CD14-positive monocyte (primary cell): Measurements from ENCODE around the gene KIAA0753. TPM values are rescaled to one million over a fixed set of nuclear protein-coding genes. Genes with fewer than 3 reads are reported as not detected.
"Not testable (repeated sequence)": the region's sequence is repeated elsewhere in the genome, so short reads cannot be mapped to it uniquely, and the experiment has no call there.

Experiments used
- DNase-seq, 3 donors: peaks; one replicate each; pipeline ENCODE4 v3.0.0-alpha.2; 2011 to 2022
- H2AFZ ChIP-seq: 2 replicates; pipeline ENCODE4 v1.6.0; 2012; ENCODE audit warnings: mild to moderate bottlenecking, low read depth, low read length, inconsistent platforms; ENCODE audit not compliant: insufficient read depth, poor library complexity, severe bottlenecking
- H3K27ac ChIP-seq, 2 donors: 1 replicate in 1 of 2; 2 replicates in 1 of 2; pipeline ENCODE4 v1.5.1; 2012 to 2013; ENCODE audit warnings: low read length in 2 of 2, control low read depth in 1 of 2, inconsistent platforms in 1 of 2, low read depth in 1 of 2, mild to moderate bottlenecking in 1 of 2
- H3K27me3 ChIP-seq, 2 donors: one replicate each; pipeline versions ENCODE4 v1.6.0 to v1.6.1; 2011 to 2013; ENCODE audit warnings: low read length in 2 of 2; ENCODE audit not compliant: control insufficient read depth in 2 of 2, insufficient read depth in 2 of 2
- H3K36me3 ChIP-seq, 2 donors: replicated peaks in 1 of 2; 1 replicate in 1 of 2; 2 replicates in 1 of 2; pipeline versions ENCODE4 v1.5.1 to v1.6.1; 2012 to 2013; ENCODE audit warnings: low read length in 2 of 2, control low read depth in 1 of 2, inconsistent platforms in 1 of 2, mild to moderate bottlenecking in 1 of 2; ENCODE audit not compliant: insufficient read depth in 2 of 2, control insufficient read depth in 1 of 2
- H3K4me1 ChIP-seq, 2 donors: 1 replicate in 1 of 2; 2 replicates in 1 of 2; pipeline versions ENCODE4 v1.5.1 to v1.6.1; 2012 to 2013; ENCODE audit warnings: low read length in 2 of 2, control low read depth in 1 of 2, inconsistent platforms in 1 of 2, mild to moderate bottlenecking in 1 of 2, moderate library complexity in 1 of 2; ENCODE audit not compliant: insufficient read depth in 2 of 2, control insufficient read depth in 1 of 2
- H3K4me2 ChIP-seq: replicated peaks from 2 replicates; pipeline ENCODE3; 2012; ENCODE audit warnings: low read length, moderate library complexity, mild to moderate bottlenecking; ENCODE audit not compliant: poor library complexity, severe bottlenecking; ENCODE audit errors: extremely low read depth
- H3K4me3 ChIP-seq, 3 experiments: fragments of 200-600 bp in 1 of 3; sonication (generic) in 1 of 3; replicated peaks in 1 of 3; 1 replicate in 2 of 3; 2 replicates in 1 of 3; pipeline ENCODE4 v1.5.1; 2011 to 2013; ENCODE audit warnings: low read length in 3 of 3, mild to moderate bottlenecking in 3 of 3, control low read depth in 2 of 3, low read depth in 2 of 3, inconsistent platforms in 1 of 3, moderate library complexity in 1 of 3
- H3K79me2 ChIP-seq: 2 replicates; pipeline ENCODE4 v1.6.0; 2012; ENCODE audit warnings: mild to moderate bottlenecking, control low read depth, inconsistent platforms, low read length, moderate library complexity; ENCODE audit not compliant: insufficient read depth
- H3K9ac ChIP-seq: 2 replicates; pipeline ENCODE4 v1.6.0; 2017; ENCODE audit warnings: low read length, mild to moderate bottlenecking; ENCODE audit not compliant: insufficient read depth, poor library complexity, severe bottlenecking
- H3K9me3 ChIP-seq, 2 donors: replicated peaks in 1 of 2; 1 replicate in 1 of 2; 2 replicates in 1 of 2; pipeline versions ENCODE4 v1.5.1 to v1.6.1; 2012 to 2013; ENCODE audit warnings: low read length in 2 of 2, control low read depth in 1 of 2; ENCODE audit not compliant: control insufficient read depth in 1 of 2, insufficient read depth in 1 of 2
- H4K20me1 ChIP-seq: 2 replicates; pipeline ENCODE4 v1.6.0; 2012; ENCODE audit warnings: mild to moderate bottlenecking, low read length, control low read depth, moderate library complexity; ENCODE audit not compliant: insufficient read depth
- H3K27ac Mint-ChIP-seq, 7 donors: one replicate each; pipeline ENCODE4 v1.8.0; 2020; ENCODE audit warnings: mild to moderate bottlenecking in 7 of 7, mixed read lengths in 7 of 7, moderate library complexity in 6 of 7, inconsistent platforms in 2 of 7
- H3K27me3 Mint-ChIP-seq, 3 donors: one replicate each; pipeline ENCODE4 v1.8.0; 2021 to 2022; ENCODE audit warnings: low read depth in 3 of 3, mild to moderate bottlenecking in 3 of 3, mixed read lengths in 3 of 3, moderate library complexity in 3 of 3, inconsistent platforms in 1 of 3
- H3K36me3 Mint-ChIP-seq, 2 donors: one replicate each; pipeline ENCODE4 v1.8.0; 2020; ENCODE audit warnings: mixed read lengths in 2 of 2, inconsistent platforms in 1 of 2, mild to moderate bottlenecking in 1 of 2
- H3K4me1 Mint-ChIP-seq: one replicate; pipeline ENCODE4 v1.8.0; 2020; ENCODE audit warnings: mild to moderate bottlenecking, mixed read lengths
- H3K4me3 Mint-ChIP-seq, 2 donors: one replicate each; pipeline ENCODE4 v1.8.0; 2020; ENCODE audit warnings: mild to moderate bottlenecking in 2 of 2, mixed read lengths in 2 of 2, moderate library complexity in 1 of 2
- H3K9me3 Mint-ChIP-seq, 7 donors: one replicate each; pipeline ENCODE4 v1.8.0; 2020 to 2022; ENCODE audit warnings: mixed read lengths in 7 of 7, mild to moderate bottlenecking in 6 of 7, moderate library complexity in 6 of 7, inconsistent platforms in 2 of 7
- WGBS: methylation state at CpG from one replicate; pipeline ENCODE4 v1.1.5; 2013; ENCODE audit warnings: missing lambda C conversion rate; ENCODE audit not compliant: insufficient coverage; 5-methylcytosine and 5-hydroxymethylcytosine counted together
- intact Hi-C, 2 donors: fragments of 100-400 bp; cut with micrococcal nuclease; formaldehyde crosslinking; loops; one replicate each; pipeline versions ENCODE4 v1.15.0 to v1.15.1; 2023
- polyA plus RNA-seq, 3 donors: library from polyadenylated mRNA; depleted of rRNA in 1 of 3; unstranded in 2 of 3; stranded (reverse) in 1 of 3; fragments of 300-500 nt in 2 of 3; fragments of >200 nt in 1 of 3; fragmentation: Illumina TruSeq in 2 of 3; gene quantifications; 1 replicate in 2 of 3; 2 replicates in 1 of 3; pipeline ENCODE4 v1.2.3, GENCODE V29; 2012 to 2021
- TF ChIP-seq, protein P1 (sequence below): fragments of 200-600 bp; IDR thresholded peaks from one replicate; pipeline ENCODE4 v1.8.0; 2022; ENCODE audit warnings: antibody characterized with exemption, mild to moderate bottlenecking

Gene KIAA0753
- polyA plus RNA-seq, 3 donors = 1.7 to 6.6 (median 3.5) TPM

DNA sequence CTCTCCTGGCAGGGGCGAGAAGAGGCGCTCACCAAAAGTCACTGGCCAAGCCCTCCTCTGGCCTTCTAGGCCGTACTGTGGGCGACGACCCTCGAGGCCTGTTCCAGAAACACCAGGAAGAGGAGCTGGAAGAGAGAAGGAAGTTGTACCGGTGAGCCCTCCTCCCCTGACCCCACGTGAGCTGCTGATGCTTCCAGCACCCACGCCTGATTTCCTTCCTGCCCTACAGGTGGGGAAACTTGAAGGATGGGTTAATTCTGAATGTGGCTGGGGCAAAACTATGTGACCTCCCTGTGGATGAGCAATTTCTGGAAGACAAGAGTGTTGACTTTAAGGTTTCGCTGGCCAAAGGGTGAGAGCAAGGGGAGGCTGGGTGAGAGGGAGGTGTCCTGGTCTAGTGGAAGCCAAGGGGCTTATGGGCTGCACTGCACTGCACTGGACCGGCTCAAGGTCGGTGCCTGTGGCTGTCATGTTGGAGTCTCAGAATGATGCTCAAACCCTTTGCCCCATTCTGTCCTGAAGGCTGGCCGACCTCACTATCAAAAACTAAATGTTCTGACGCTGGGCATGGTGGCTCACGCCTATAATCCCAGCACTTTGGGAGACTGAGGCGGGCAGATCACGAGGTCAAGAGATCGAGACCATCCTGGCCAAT is 17.2 kb upstream of the KIAA0753 start:
- peaks cover 49 to 57% of the 10 kb centered on the region in 2 donors for H3K4me1 ChIP-seq
- H3K9ac ChIP-seq = no peak overlapping the region
- TF ChIP-seq, protein P1, sequence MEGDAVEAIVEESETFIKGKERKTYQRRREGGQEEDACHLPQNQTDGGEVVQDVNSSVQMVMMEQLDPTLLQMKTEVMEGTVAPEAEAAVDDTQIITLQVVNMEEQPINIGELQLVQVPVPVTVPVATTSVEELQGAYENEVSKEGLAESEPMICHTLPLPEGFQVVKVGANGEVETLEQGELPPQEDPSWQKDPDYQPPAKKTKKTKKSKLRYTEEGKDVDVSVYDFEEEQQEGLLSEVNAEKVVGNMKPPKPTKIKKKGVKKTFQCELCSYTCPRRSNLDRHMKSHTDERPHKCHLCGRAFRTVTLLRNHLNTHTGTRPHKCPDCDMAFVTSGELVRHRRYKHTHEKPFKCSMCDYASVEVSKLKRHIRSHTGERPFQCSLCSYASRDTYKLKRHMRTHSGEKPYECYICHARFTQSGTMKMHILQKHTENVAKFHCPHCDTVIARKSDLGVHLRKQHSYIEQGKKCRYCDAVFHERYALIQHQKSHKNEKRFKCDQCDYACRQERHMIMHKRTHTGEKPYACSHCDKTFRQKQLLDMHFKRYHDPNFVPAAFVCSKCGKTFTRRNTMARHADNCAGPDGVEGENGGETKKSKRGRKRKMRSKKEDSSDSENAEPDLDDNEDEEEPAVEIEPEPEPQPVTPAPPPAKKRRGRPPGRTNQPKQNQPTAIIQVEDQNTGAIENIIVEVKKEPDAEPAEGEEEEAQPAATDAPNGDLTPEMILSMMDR = no peak
- no peak overlapping the region for H3K27ac ChIP-seq
- H3K4me3 Mint-ChIP-seq = peak overlapping the region; percentile 64 to 77
- no peak overlapping the region for H2AFZ ChIP-seq
- 97% methylated on average over 9 of the region's 18 CpGs for WGBS
- no peak overlapping the region for H3K4me2 ChIP-seq
- peak overlapping the region in 1 of 3 experiments; percentile 44 for H3K4me3 ChIP-seq
- H3K79me2 ChIP-seq = no peaks in the 10 kb centered on the region
- peaks cover 0 to 16% (median 5%) of the 10 kb centered on the region in 7 donors for H3K9me3 Mint-ChIP-seq
- H3K36me3 Mint-ChIP-seq = peaks cover 18% of the 10 kb centered on the region in 2 donors
- peaks cover 66% of the 10 kb centered on the region for H3K4me1 Mint-ChIP-seq
- peaks cover 57 to 66% (median 58%) of the 10 kb centered on the region in 3 donors for H3K27me3 Mint-ChIP-seq
- H3K9me3 ChIP-seq = peaks cover 0 to 8% of the 10 kb centered on the region in 2 donors
- H4K20me1 ChIP-seq = no peaks in the 10 kb centered on the region
- peaks cover 37 to 55% of the 10 kb centered on the region in 2 donors for H3K27me3 ChIP-seq
- peak overlapping the region in 2 of 7 donors; percentile 30 to 32 for H3K27ac Mint-ChIP-seq
- no peak for DNase-seq
- no peaks in the 10 kb centered on the region for H3K36me3 ChIP-seq
- intact Hi-C loops = no loop called here

DNA sequence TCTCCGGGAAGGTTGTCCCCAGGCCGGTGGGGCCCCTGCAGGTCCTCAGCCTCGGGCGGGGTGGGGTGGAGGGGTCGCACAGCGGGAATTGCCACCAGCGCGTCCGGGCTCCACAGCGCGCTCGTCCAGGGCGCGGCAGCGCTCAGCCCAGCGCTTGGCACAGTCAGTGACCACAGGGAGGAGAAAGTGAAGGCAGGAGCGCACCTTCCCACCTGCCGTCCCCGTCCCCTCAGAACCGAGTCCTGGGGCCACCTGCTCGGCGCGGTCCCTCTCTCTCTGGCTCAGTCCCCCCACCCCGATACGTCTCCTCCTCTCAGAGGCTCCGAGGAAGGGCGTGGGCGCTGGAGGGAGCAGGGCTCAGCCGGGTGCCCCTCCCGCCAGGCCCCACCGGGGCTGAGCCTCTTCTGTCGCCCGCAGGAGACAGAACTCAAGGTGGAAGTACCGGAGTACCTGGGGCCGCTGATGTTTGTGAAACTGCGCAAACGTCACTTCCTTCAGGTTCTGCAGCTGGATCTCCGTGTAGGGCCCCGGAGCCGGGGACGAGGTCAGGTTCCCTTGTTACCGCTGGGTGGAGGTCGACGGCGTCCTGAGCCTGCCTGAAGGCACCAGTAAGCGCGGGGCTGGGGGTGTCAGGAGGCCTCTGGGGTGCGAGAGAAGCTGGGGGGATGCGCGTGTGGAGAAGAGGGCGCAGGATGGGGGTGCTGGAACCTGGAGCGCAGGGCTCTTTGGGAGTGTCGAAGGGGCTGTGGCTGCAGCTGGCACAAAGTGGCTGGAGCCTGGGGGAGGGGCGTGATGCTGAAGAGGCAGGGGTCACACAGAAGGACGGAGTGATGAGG is 16.5 kb upstream of the KIAA0753 start:
- intact Hi-C loops, H3K36me3 ChIP-seq, DNase-seq, H3K27ac ChIP-seq, H3K9ac ChIP-seq, H3K9me3 ChIP-seq, H4K20me1 ChIP-seq, H3K79me2 ChIP-seq: not testable (repeated sequence)
- H3K4me3 Mint-ChIP-seq = peak overlapping the region; percentile 64 to 77
- peaks cover 65% of the 10 kb centered on the region for H3K4me1 Mint-ChIP-seq
- peaks cover 60 to 70% (median 63%) of the 10 kb centered on the region in 3 donors for H3K27me3 Mint-ChIP-seq
- H3K9me3 Mint-ChIP-seq = peaks cover 0 to 20% (median 5%) of the 10 kb centered on the region in 7 donors
- peak overlapping the region in 1 of 7 donors; percentile 32 for H3K27ac Mint-ChIP-seq
- 7% methylated on average over 18 of the region's 55 CpGs for WGBS
- H3K4me3 ChIP-seq = peak overlapping the region in 1 of 3 experiments; percentile 44
- H3K4me1 ChIP-seq = peaks cover 55 to 63% of the 10 kb centered on the region in 2 donors
- H2AFZ ChIP-seq = peak overlapping the region; percentile 41
- peaks cover 18 to 23% of the 10 kb centered on the region in 2 donors for H3K36me3 Mint-ChIP-seq
- H3K27me3 ChIP-seq = peaks cover 42 to 60% of the 10 kb centered on the region in 2 donors
- peak overlapping the region; percentile 42 for H3K4me2 ChIP-seq

DNA sequence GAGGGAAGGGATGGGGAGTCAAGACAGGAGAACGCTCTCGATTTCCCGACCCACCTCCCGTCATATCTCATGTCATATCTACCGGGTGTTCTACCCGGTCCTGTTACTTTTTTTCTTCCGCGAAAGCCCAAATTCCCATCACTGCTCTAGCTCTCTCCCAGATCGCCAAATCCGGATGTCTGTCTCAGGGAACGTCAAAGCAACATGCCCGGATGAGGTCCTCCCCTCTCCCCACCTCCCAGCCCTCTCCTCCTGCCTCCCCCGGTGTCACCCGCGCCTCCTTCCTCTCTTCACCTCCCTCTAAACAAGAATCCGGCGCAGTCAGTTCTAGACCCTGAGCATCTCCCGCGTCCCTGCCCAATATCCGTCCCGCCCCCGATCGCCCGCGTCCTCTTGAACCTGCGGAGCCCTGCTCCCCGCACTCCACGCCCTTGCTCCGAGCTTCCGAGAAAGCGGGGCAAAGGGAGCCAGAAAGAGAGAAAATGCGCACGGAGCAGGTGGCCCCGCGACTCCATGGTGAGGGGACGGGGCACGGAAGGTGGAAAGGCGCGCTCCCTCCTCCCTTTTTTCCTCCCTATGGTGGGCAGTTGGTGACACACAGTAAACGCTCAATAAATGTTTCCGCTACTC is 15.3 kb upstream of the KIAA0753 start:
- peak overlapping the region in 1 of 3 experiments; percentile 13 for H3K4me3 ChIP-seq
- H2AFZ ChIP-seq, H3K27ac ChIP-seq, H4K20me1 ChIP-seq, H3K27ac Mint-ChIP-seq, H3K36me3 ChIP-seq, H3K9me3 ChIP-seq, intact Hi-C loops, H3K4me2 ChIP-seq, H3K79me2 ChIP-seq, H3K9ac ChIP-seq, DNase-seq: not testable (repeated sequence)
- H3K4me3 Mint-ChIP-seq = peak overlapping the region; percentile 54 to 84
- peaks cover 60% of the 10 kb centered on the region for H3K4me1 Mint-ChIP-seq
- peaks cover 42 to 61% of the 10 kb centered on the region in 2 donors for H3K27me3 ChIP-seq
- peaks cover 50 to 60% of the 10 kb centered on the region in 2 donors for H3K4me1 ChIP-seq
- peaks cover 18 to 23% of the 10 kb centered on the region in 2 donors for H3K36me3 Mint-ChIP-seq
- WGBS = no CpG with 5 or more reads among the region's 41 CpGs
- H3K27me3 Mint-ChIP-seq = peaks cover 61 to 70% (median 64%) of the 10 kb centered on the region in 3 donors
- H3K9me3 Mint-ChIP-seq = peaks cover 0 to 18% (median 5%) of the 10 kb centered on the region in 7 donors
